ENCODE results near the gene NPAS3.

- TF ChIP-seq, protein P1, sequence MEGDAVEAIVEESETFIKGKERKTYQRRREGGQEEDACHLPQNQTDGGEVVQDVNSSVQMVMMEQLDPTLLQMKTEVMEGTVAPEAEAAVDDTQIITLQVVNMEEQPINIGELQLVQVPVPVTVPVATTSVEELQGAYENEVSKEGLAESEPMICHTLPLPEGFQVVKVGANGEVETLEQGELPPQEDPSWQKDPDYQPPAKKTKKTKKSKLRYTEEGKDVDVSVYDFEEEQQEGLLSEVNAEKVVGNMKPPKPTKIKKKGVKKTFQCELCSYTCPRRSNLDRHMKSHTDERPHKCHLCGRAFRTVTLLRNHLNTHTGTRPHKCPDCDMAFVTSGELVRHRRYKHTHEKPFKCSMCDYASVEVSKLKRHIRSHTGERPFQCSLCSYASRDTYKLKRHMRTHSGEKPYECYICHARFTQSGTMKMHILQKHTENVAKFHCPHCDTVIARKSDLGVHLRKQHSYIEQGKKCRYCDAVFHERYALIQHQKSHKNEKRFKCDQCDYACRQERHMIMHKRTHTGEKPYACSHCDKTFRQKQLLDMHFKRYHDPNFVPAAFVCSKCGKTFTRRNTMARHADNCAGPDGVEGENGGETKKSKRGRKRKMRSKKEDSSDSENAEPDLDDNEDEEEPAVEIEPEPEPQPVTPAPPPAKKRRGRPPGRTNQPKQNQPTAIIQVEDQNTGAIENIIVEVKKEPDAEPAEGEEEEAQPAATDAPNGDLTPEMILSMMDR (conservative IDR thresholded peaks at IDR 0.05; ENCODE audit: low read length), result no peak
- no peak for TF ChIP-seq EZH2phosphoT487 (IDR thresholded peaks at IDR 0.05; ENCODE audit: borderline replicate concordance)
These were observed 226.7 kb downstream of the NPAS3 start for GRCh38 chr14:33165144-33165925.

All from Loucy (cell line).